Hepatocyte (in vitro differentiated cells): ENCODE measurements around the gene HOXC4.

Experiments used
- CTCF ChIP-seq: fragments of 200-600 bp; sonication (generic); IDR thresholded peaks from 2 replicates; pipeline ENCODE4 v1.5.1; 2016; ENCODE audit warnings: antibody characterized with exemption, mild to moderate bottlenecking; ENCODE audit not compliant: poor library complexity
- EZH2 ChIP-seq: fragments of 200-600 bp; sonication (generic); IDR thresholded peaks from 2 replicates; pipeline ENCODE4 v1.6.1; 2016; ENCODE audit warnings: antibody characterized with exemption, mild to moderate bottlenecking, borderline replicate concordance

GRCh38 chr12:54017027-54017788, 36.4 kb upstream of the HOXC4 start:
- no peak for TF ChIP-seq EZH2
- no peak for TF ChIP-seq CTCF
